ENCODE data around the gene PUS10.

PUS10 gene

GRCh38 chr2:61017556-61018317 lies at the start of gene PUS10, which contains the start of gene PEX13:
Gene PUS10 (minus strand): TSS chr2:61018255. CDS start chr2:61011890, 6,365 bp downstream.
Gene PEX13 (plus strand): TSS chr2:61017720. CDS start chr2:61017760, 40 bp downstream.
- H3K9ac ChIP-seq = peak within 1 kb of the TSS; percentile 70; the same call in 1 of the 2 replicates
- peaks cover 47% of the 10 kb centered on the region for H3K79me2 ChIP-seq (ENCODE audit: insufficient read depth, low read depth)
- H3K27me3 ChIP-seq (ENCODE audit: insufficient read depth, low read depth) = no peaks in the 10 kb centered on the region
- H3K4me1 ChIP-seq (ENCODE audit: low read depth, poor library complexity, severe bottlenecking) = peaks cover 28% of the 10 kb centered on the region
- H3K4me3 ChIP-seq (IDR thresholded peaks at IDR 0.05; ENCODE audit: insufficient read depth, low read depth, low read length) = peak within 1 kb of the TSS; percentile 95
- TF ChIP-seq CTCF (conservative IDR thresholded peaks at IDR 0.05; ENCODE audit: low read depth, low read length) = no peak
- no peaks in the 10 kb centered on the region for H3K36me3 ChIP-seq (ENCODE audit: insufficient read depth)
- peak within 1 kb of the TSS; percentile 62 for H2AFZ ChIP-seq (ENCODE audit: low read depth)
- H3K27ac ChIP-seq = peak within 1 kb of the TSS; percentile 81
- peak within 1 kb of the TSS; percentile 76 for H3K4me2 ChIP-seq
- no peaks in the 10 kb centered on the region for H4K20me1 ChIP-seq (ENCODE audit: insufficient read depth)

- Histone ChIP-seq H3K4me2 (peak within 1 kb of the TSS; percentile 85), H3K79me2 (ENCODE audit: insufficient read depth, low read depth) (no peaks in the 10 kb centered on the region), H3K4me3 (IDR thresholded peaks at IDR 0.05; ENCODE audit: insufficient read depth, low read depth, low read length) (peak within 1 kb of the TSS; percentile 79), H3K27me3 (ENCODE audit: insufficient read depth, low read depth) (no peaks in the 10 kb centered on the region), H3K27ac (no peak within 1 kb of the TSS), H3K9ac (peak within 1 kb of the TSS; percentile 29; the same call in 1 of the 2 replicates), H3K4me1 (ENCODE audit: low read depth, poor library complexity, severe bottlenecking) (peaks cover 17% of the 10 kb centered on the region), H3K36me3 (ENCODE audit: insufficient read depth) (no peaks in the 10 kb centered on the region), H2AFZ (ENCODE audit: low read depth) (peak within 1 kb of the TSS; percentile 94), H4K20me1 (ENCODE audit: insufficient read depth) (no peaks in the 10 kb centered on the region)
- TF ChIP-seq CTCF (conservative IDR thresholded peaks at IDR 0.05; ENCODE audit: low read depth, low read length) = no peak
Measured at GRCh38 chr2:61065714-61066709, 48.0 kb upstream of the PUS10 start, which contains the start of gene SANBR. Gene SANBR (plus strand): TSS chr2:61065871. CDS start chr2:61070351, 4,480 bp downstream.

GRCh38 chr2:61059382-61059781 lies 41.3 kb upstream of the PUS10 start:
- H3K79me2 ChIP-seq (ENCODE audit: insufficient read depth, low read depth) = no peaks in the 10 kb centered on the region
- no peaks in the 10 kb centered on the region for H4K20me1 ChIP-seq (ENCODE audit: insufficient read depth)
- H3K4me2 ChIP-seq = no peak overlapping the region
- no peaks in the 10 kb centered on the region for H3K36me3 ChIP-seq (ENCODE audit: insufficient read depth)
- H2AFZ ChIP-seq (ENCODE audit: low read depth) = no peak overlapping the region
- TF ChIP-seq CTCF (conservative IDR thresholded peaks at IDR 0.05; ENCODE audit: low read depth, low read length) = no peak
- H3K27me3 ChIP-seq (ENCODE audit: insufficient read depth, low read depth) = no peaks in the 10 kb centered on the region
- no peak overlapping the region for H3K4me3 ChIP-seq (IDR thresholded peaks at IDR 0.05; ENCODE audit: insufficient read depth, low read depth, low read length)
- peaks cover 7% of the 10 kb centered on the region for H3K4me1 ChIP-seq (ENCODE audit: low read depth, poor library complexity, severe bottlenecking)
- H3K9ac ChIP-seq = no peak overlapping the region
- no peak overlapping the region for H3K27ac ChIP-seq

- TF ChIP-seq CTCF (conservative IDR thresholded peaks at IDR 0.05; ENCODE audit: low read depth, low read length) = no peak
- H3K36me3 ChIP-seq (ENCODE audit: insufficient read depth) = no peaks in the 10 kb centered on the region
- H3K9ac ChIP-seq = no peak overlapping the region
- H2AFZ ChIP-seq (ENCODE audit: low read depth) = no peak overlapping the region
- no peaks in the 10 kb centered on the region for H3K27me3 ChIP-seq (ENCODE audit: insufficient read depth, low read depth)
- H3K79me2 ChIP-seq (ENCODE audit: insufficient read depth, low read depth) = no peaks in the 10 kb centered on the region
- no peak overlapping the region for H3K4me3 ChIP-seq (IDR thresholded peaks at IDR 0.05; ENCODE audit: insufficient read depth, low read depth, low read length)
- peaks cover 7% of the 10 kb centered on the region for H3K4me1 ChIP-seq (ENCODE audit: low read depth, poor library complexity, severe bottlenecking)
- H3K27ac ChIP-seq = no peak overlapping the region
- no peaks in the 10 kb centered on the region for H4K20me1 ChIP-seq (ENCODE audit: insufficient read depth)
- no peak overlapping the region for H3K4me2 ChIP-seq
Measured at GRCh38 chr2:61057562-61057961, 39.5 kb upstream of the PUS10 start.

All from KMS-11 (cell line).